T-helper 1 cell treated with Interleukin-12 subunit alpha and Interleukin-12 subunit beta and Interleukin-4 antibody, amounts not matched to agents 30 μg/mL and 1 μg/mL, for 36 hours (primary cell): ENCODE data around the gene PRKN.

Source experiments
- H3K27ac Mint-ChIP-seq: one replicate; pipeline ENCODE4 v1.8.0; 2021; ENCODE audit warnings: mild to moderate bottlenecking, mixed read lengths
- H3K27me3 Mint-ChIP-seq: one replicate; pipeline ENCODE4 v1.8.0; 2021; ENCODE audit warnings: low read depth, mixed read lengths
- H3K36me3 Mint-ChIP-seq: one replicate; pipeline ENCODE4 v1.8.0; 2021; ENCODE audit warnings: low read depth, mixed read lengths
- H3K4me1 Mint-ChIP-seq: one replicate; pipeline ENCODE4 v1.8.0; 2021; ENCODE audit warnings: low read depth, mixed read lengths
- H3K4me3 Mint-ChIP-seq: one replicate; pipeline ENCODE4 v1.8.0; 2021; ENCODE audit warnings: mild to moderate bottlenecking, moderate library complexity, mixed read lengths
- H3K9me3 Mint-ChIP-seq: one replicate; pipeline ENCODE4 v1.8.0; 2021; ENCODE audit warnings: mixed read lengths

The PRKN gene

DNA sequence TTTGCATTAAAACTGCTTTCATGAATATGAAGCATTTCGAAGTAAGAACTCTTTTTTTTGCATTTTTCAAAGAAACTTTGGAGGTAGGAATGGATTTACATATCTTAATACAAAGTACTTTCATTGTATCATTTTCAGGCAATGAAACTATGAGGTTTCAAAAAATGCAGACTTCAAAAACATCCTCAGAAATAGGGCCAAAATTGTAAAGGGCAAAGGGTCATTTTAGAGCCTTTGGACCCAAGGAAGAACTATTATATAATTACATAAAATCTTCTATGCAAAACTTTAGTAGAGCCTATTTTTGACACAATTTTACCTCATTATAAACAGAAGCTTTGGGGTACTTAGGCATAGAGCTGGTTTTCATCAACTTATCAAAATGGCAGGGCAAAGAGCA is 4.9 kb downstream of the PRKN start:
- Mint-ChIP-seq H3K9me3 (peaks cover 6% of the 10 kb centered on the region), H3K27ac (no peak overlapping the region), H3K4me1 (peaks cover 4% of the 10 kb centered on the region), H3K27me3 (no peaks in the 10 kb centered on the region), H3K4me3 (no peak overlapping the region), H3K36me3 (no peaks in the 10 kb centered on the region)

DNA sequence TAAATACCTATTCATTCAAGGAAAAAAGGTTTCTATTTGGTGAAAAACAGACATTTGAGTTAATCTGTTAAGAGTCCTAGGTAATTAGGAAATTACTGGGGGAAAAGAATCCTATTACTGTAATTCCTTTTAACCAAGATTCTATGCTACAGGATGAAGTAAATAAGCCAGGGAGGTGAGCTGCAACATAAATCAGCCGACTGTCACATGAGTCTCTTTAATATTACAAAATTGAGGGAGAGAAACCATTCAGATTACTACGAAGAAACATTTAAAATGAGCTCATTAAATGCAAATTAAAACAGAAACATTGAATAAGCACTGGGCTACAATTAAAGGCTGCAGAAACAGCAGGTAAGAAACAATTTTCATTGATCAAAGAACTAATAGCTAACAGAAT is 5.3 kb downstream of the PRKN start:
- peaks cover 6% of the 10 kb centered on the region for H3K9me3 Mint-ChIP-seq
- H3K36me3 Mint-ChIP-seq = no peaks in the 10 kb centered on the region
- H3K27me3 Mint-ChIP-seq = no peaks in the 10 kb centered on the region
- no peak overlapping the region for H3K4me3 Mint-ChIP-seq
- H3K4me1 Mint-ChIP-seq = peaks cover 4% of the 10 kb centered on the region
- no peak overlapping the region for H3K27ac Mint-ChIP-seq

- H3K4me3 Mint-ChIP-seq = no peak overlapping the region
- peaks cover 10% of the 10 kb centered on the region for H3K9me3 Mint-ChIP-seq
- H3K27me3 Mint-ChIP-seq = no peaks in the 10 kb centered on the region
- no peaks in the 10 kb centered on the region for H3K4me1 Mint-ChIP-seq
- H3K27ac Mint-ChIP-seq = no peak overlapping the region
- H3K36me3 Mint-ChIP-seq = no peaks in the 10 kb centered on the region
Observed at GRCh38 chr6:162721404-162721687, 6.2 kb downstream of the PRKN start.

- no peak overlapping the region for H3K27ac Mint-ChIP-seq
- no peak overlapping the region for H3K4me3 Mint-ChIP-seq
- H3K9me3 Mint-ChIP-seq = peaks cover 10% of the 10 kb centered on the region
- H3K27me3 Mint-ChIP-seq = no peaks in the 10 kb centered on the region
- H3K4me1 Mint-ChIP-seq = no peaks in the 10 kb centered on the region
- no peaks in the 10 kb centered on the region for H3K36me3 Mint-ChIP-seq
Observed at GRCh38 chr6:162719528-162719927, 8.0 kb downstream of the PRKN start.

GRCh38 chr6:162715601-162716000 is 12.0 kb downstream of the PRKN start:
- Mint-ChIP-seq H3K4me1 (no peaks in the 10 kb centered on the region), H3K9me3 (peaks cover 10% of the 10 kb centered on the region), H3K27ac (no peak overlapping the region), H3K4me3 (no peak overlapping the region), H3K36me3 (no peaks in the 10 kb centered on the region), H3K27me3 (no peaks in the 10 kb centered on the region)

DNA sequence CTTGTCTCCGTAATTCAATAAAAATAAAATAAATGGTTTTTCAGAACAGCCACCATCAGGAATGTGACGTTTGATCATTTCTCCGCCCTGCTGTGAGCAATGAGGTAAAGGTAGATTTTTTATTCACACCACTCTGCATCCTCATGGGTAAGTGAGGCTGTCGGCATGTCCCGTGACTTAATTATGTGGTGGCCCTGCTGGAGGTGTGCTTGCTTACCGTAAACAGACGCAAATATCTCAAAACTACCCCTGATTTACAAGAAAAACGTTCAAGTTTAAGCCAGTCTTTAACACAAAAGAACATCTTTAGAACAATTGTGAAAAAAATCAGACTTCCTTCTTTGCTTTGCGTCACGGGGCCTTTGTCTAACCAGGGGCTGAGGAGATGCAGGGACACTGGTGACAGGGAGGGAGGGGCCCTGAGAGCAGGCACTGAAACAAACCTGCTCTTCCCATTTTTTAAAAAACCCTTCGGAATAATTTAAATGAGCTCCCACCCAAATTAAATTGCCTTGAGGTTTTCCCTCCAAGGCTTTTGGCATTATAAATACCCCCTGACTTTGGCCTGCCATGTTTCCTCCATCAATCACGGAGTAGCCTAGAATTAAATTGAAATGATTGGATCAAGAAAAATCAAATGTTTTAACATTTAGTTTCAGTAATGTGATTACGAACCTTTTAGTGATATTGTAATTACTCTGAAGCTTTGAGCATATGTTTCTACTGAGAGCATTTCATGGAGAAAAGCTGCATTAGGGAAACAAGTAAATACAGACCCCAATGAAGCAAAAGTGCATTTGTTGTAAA is 13.4 kb downstream of the PRKN start:
- Mint-ChIP-seq H3K36me3 (no peaks in the 10 kb centered on the region), H3K27me3 (no peaks in the 10 kb centered on the region), H3K4me3 (no peak overlapping the region), H3K27ac (no peak overlapping the region), H3K9me3 (peaks cover 10% of the 10 kb centered on the region), H3K4me1 (no peaks in the 10 kb centered on the region)

- no peak overlapping the region for H3K4me3 Mint-ChIP-seq
- H3K36me3 Mint-ChIP-seq = no peaks in the 10 kb centered on the region
- H3K4me1 Mint-ChIP-seq = no peaks in the 10 kb centered on the region
- H3K9me3 Mint-ChIP-seq = peaks cover 4% of the 10 kb centered on the region
- H3K27ac Mint-ChIP-seq = no peak overlapping the region
- H3K27me3 Mint-ChIP-seq = no peaks in the 10 kb centered on the region
Observed at GRCh38 chr6:162712694-162713093, 14.9 kb downstream of the PRKN start.

- Mint-ChIP-seq H3K36me3 (no peaks in the 10 kb centered on the region), H3K9me3 (no peaks in the 10 kb centered on the region), H3K4me1 (no peaks in the 10 kb centered on the region), H3K27ac (no peak overlapping the region), H3K27me3 (no peaks in the 10 kb centered on the region), H3K4me3 (no peak overlapping the region)
Observed at GRCh38 chr6:162711376-162711775, 16.2 kb downstream of the PRKN start.

- H3K4me3 Mint-ChIP-seq = no peak overlapping the region
- no peaks in the 10 kb centered on the region for H3K36me3 Mint-ChIP-seq
- no peaks in the 10 kb centered on the region for H3K27me3 Mint-ChIP-seq
- no peaks in the 10 kb centered on the region for H3K4me1 Mint-ChIP-seq
- no peaks in the 10 kb centered on the region for H3K9me3 Mint-ChIP-seq
- no peak overlapping the region for H3K27ac Mint-ChIP-seq
Observed at GRCh38 chr6:162710936-162711335, 16.6 kb downstream of the PRKN start.

DNA sequence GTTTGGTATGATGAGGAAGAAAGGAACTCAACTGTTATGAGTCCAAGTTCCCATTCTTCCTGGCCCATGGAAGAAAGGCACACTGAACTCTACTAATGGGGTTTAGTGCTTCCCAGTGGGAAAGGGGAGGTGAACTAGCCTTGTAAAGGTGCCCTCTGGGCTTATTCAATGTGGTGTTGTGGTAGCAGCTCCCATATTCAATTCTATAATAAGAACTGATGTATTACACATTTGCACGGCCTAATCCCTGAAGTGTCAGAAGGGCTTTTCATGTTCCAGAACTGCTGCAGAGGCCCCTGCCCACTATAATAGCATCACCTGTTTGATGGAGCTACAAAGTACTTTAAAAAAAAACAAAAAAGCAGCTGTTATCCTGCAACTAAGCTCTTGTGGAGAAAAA is 17.1 kb downstream of the PRKN start:
- H3K4me1 Mint-ChIP-seq = no peaks in the 10 kb centered on the region

DNA sequence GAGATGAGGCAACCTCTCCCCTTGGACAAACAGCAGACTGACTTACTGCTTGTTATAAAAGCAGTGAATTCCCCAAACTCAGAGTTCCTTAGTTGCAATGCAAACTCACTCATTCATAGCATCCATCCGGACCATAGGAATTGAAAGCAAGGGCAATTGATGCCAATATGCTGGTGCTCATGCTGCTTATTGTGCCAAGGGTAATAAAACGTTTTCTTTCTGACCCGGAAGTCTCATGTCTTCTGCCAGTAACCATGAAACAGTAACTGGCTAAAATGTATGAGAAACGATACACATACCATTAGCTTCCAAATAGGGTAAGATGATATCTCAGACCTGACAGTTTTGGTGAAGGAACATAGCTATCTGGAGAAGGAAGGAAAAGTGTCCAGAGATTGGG is 18.1 kb downstream of the PRKN start:
- H3K9me3 Mint-ChIP-seq = no peaks in the 10 kb centered on the region
- no peak overlapping the region for H3K4me3 Mint-ChIP-seq
- no peaks in the 10 kb centered on the region for H3K4me1 Mint-ChIP-seq
- no peaks in the 10 kb centered on the region for H3K27me3 Mint-ChIP-seq
- H3K27ac Mint-ChIP-seq = no peak overlapping the region
- no peaks in the 10 kb centered on the region for H3K36me3 Mint-ChIP-seq

More for the DNA sequence above, 17.1 kb downstream of the PRKN start:
- H3K27me3 Mint-ChIP-seq = no peaks in the 10 kb centered on the region
- no peaks in the 10 kb centered on the region for H3K9me3 Mint-ChIP-seq
- H3K4me3 Mint-ChIP-seq = no peak overlapping the region
- no peak overlapping the region for H3K27ac Mint-ChIP-seq
- no peaks in the 10 kb centered on the region for H3K36me3 Mint-ChIP-seq

DNA sequence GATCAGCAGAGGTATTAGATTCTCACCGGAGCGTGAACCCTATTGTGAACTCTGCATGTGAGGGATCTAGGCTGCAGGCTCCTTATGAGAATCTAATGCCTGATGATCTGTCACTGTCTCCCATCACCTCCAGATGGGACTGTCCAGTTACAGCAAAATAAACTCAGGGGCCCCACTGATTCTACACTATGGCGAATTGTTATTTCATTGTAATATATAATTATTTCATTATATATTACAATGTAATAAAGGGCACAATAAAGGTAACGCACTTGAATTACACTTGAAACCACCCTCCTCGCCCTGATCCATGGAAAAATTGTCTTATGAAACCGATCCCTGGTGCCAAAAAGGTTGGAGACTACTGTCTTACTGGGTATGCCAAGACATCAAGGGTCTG is 18.6 kb downstream of the PRKN start:
- Mint-ChIP-seq H3K4me3 (no peak overlapping the region), H3K27ac (no peak overlapping the region), H3K36me3 (no peaks in the 10 kb centered on the region), H3K9me3 (no peaks in the 10 kb centered on the region), H3K4me1 (no peaks in the 10 kb centered on the region), H3K27me3 (no peaks in the 10 kb centered on the region)

DNA sequence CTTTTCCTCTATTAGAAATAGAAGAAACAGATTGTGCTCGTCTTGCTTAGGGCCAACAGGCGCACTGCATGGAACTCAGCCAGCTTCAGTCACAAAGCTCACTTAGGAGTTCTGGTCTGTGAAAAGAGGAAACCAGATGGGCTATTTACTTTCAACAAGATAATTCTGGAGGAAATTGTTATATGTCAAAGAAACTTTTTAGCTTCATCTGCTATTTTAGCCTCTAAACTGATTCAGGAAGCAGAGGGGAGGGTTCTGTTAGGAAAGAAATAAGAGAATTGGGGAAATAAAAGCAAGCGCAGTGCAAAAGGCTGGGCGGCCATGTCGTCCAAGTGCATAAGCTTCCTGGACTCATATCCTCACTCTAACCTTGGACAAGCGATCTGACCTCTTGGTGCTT is 21.3 kb downstream of the PRKN start:
- Mint-ChIP-seq H3K9me3 (no peaks in the 10 kb centered on the region), H3K4me3 (no peak overlapping the region), H3K36me3 (no peaks in the 10 kb centered on the region), H3K27me3 (no peaks in the 10 kb centered on the region), H3K27ac (no peak overlapping the region), H3K4me1 (no peaks in the 10 kb centered on the region)

DNA sequence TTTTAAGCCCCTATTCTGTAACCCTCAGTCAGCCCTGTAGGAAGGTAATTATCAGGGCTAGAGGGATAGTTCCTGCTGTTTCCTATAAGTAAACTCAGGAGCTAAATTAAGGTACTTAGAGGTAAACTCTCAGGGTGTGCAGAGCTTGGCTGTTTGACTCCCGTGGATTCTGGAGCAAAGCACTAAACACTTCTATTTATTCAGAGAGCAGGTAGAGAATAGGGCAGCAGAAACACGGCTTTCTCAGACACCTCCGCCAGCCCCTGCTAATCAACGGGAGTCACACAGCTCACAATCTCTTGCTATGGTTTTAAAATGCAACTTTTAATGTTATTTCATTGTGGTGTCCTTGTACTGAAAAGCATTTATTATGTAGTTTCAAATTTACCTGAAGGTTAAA is 21.8 kb downstream of the PRKN start:
- Mint-ChIP-seq H3K9me3 (no peaks in the 10 kb centered on the region), H3K27ac (no peak overlapping the region), H3K4me3 (no peak overlapping the region), H3K4me1 (no peaks in the 10 kb centered on the region), H3K27me3 (no peaks in the 10 kb centered on the region), H3K36me3 (no peaks in the 10 kb centered on the region)

DNA sequence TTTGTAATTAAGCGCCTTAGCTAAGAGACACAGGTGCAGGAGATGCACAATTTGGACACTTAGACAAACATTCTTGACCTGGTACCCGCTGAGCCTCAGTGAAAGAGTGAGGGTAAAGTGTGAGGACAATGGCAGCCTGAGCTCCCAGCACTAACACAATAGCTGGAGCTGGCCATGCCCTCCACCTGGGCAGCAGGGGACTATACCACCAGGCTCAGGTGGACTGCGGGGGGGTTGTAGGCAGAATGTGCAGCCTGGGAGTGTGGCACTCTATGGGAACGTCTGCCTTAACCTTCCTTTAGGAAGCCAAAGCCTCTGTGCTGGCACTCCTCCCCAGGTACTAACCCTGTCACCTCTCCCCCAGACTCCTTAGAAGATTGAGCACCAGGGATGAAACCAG is 23.6 kb downstream of the PRKN start:
- no peaks in the 10 kb centered on the region for H3K36me3 Mint-ChIP-seq
- no peak overlapping the region for H3K4me3 Mint-ChIP-seq
- no peaks in the 10 kb centered on the region for H3K9me3 Mint-ChIP-seq
- no peaks in the 10 kb centered on the region for H3K27me3 Mint-ChIP-seq
- no peak overlapping the region for H3K27ac Mint-ChIP-seq
- no peaks in the 10 kb centered on the region for H3K4me1 Mint-ChIP-seq

DNA sequence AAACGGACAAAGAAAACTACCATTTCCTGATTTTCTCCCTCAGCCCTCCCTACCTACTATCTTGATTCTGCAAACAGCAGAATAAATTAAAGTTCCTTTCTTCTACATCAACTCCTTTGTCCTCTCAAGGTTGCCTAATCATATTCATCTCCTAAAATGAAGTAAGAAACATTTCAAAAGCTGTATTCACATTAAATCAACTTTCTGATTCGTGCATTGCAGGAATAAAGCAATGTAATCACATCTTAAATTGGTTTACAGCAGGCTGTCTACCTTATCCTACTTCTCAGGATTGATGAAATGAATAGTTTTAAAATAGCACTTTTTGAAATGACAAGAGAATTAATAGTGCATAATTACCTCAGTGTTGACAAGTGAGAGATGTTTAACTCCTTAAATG is 25.1 kb downstream of the PRKN start:
- Mint-ChIP-seq H3K4me3 (no peak overlapping the region), H3K36me3 (no peaks in the 10 kb centered on the region), H3K27ac (no peak overlapping the region), H3K4me1 (no peaks in the 10 kb centered on the region), H3K9me3 (no peaks in the 10 kb centered on the region), H3K27me3 (no peaks in the 10 kb centered on the region)
